ENCODE results near the gene RNF208. TPM values are rescaled to one million over a fixed set of nuclear protein-coding genes. Genes with fewer than 3 reads are reported as not detected.

The RNF208 gene
- total RNA-seq, 1 donor from 2014 or later: 4.3 TPM

DNA sequence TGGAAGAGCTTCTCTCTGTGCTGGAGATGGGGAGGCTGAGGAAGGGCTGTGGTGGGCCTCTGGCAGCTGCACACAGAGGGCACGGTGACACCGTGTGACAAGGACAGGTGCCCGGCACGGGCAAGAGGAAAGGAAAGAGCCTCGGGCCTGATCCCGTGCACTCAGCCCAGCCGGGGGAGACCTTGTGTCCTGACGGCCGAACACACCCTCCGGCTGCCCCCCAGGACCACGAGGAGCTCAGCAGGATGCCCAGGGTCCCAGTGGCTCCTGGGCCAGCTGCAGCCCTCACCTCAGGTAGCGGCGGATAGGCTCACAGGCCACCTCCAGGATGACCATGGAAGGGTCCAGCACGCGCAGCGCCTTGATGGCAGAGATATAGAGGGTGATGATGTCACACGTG lies 39.2 kb downstream of the RNF208 start:
- Histone ChIP-seq H3K79me2 (ENCODE audit: insufficient read depth, low read length) (peaks cover 29% of the 10 kb centered on the region), H2AFZ (ENCODE audit: low read depth, low read length) (no peak overlapping the region), H3K27me3 (ENCODE audit: insufficient read depth, low read length) (no peaks in the 10 kb centered on the region), H3K36me3 (ENCODE audit: insufficient read depth, low read length) (peaks cover 4% of the 10 kb centered on the region), H3K9me3 (ENCODE audit: insufficient read depth, low read depth, low read length) (no peaks in the 10 kb centered on the region), H3K4me3 (ENCODE audit: insufficient read depth, low read depth, low read length) (no peak overlapping the region), H3K4me1 (ENCODE audit: insufficient read depth, low read length) (peaks cover 8% of the 10 kb centered on the region), H3K9ac (ENCODE audit: low read length) (no peak overlapping the region), H4K20me1 (ENCODE audit: insufficient read depth, low read length) (peaks cover 31% of the 10 kb centered on the region), H3K4me2 (ENCODE audit: low read length) (no peak overlapping the region), H3K27ac (ENCODE audit: low read depth, low read length) (no peak overlapping the region)
- no peak overlapping the region for H3K4me3 Mint-ChIP-seq (ENCODE audit: unreplicated experiment)
- no peak overlapping the region for H3K27ac Mint-ChIP-seq (ENCODE audit: unreplicated experiment)
- DNase-seq (ENCODE audit: low read depth) (no peak), FAIRE-seq (no peak)
- TF ChIP-seq EZH2 (IDR thresholded peaks at IDR 0.05; ENCODE audit: insufficient read depth, low read length): no peak
- TF ChIP-seq, protein P1, sequence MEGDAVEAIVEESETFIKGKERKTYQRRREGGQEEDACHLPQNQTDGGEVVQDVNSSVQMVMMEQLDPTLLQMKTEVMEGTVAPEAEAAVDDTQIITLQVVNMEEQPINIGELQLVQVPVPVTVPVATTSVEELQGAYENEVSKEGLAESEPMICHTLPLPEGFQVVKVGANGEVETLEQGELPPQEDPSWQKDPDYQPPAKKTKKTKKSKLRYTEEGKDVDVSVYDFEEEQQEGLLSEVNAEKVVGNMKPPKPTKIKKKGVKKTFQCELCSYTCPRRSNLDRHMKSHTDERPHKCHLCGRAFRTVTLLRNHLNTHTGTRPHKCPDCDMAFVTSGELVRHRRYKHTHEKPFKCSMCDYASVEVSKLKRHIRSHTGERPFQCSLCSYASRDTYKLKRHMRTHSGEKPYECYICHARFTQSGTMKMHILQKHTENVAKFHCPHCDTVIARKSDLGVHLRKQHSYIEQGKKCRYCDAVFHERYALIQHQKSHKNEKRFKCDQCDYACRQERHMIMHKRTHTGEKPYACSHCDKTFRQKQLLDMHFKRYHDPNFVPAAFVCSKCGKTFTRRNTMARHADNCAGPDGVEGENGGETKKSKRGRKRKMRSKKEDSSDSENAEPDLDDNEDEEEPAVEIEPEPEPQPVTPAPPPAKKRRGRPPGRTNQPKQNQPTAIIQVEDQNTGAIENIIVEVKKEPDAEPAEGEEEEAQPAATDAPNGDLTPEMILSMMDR (IDR thresholded peaks at IDR 0.05; ENCODE audit: insufficient read depth, low read depth, low read length): no peak
- H3K9me3 Mint-ChIP-seq (ENCODE audit: unreplicated experiment): no peaks in the 10 kb centered on the region
- H3K36me3 Mint-ChIP-seq (ENCODE audit: low read depth, unreplicated experiment): peaks cover 14% of the 10 kb centered on the region
- peaks cover 11% of the 10 kb centered on the region for H3K4me1 Mint-ChIP-seq (ENCODE audit: low read depth, unreplicated experiment)
- no peaks in the 10 kb centered on the region for H3K27me3 Mint-ChIP-seq (ENCODE audit: low read depth, unreplicated experiment)

DNA sequence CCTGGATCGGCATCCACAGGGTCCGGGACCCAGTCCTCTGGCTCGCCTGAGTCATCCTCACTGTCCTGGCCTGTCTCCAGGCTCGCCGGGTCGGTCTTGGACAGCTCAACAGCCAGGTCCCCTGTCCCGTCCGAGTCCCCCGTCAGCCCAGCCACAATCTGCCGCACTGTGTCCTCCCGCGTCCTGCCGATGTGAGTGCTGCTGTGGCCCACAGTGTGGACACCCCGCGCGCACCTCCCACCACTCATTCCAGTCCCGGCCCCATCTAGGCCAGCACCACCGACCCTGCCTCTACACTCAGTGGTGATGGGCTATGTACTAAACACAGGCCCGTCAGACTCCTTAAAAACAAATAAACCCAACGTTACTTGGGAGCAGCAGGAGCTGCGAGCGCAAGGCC lies 40.4 kb downstream of the RNF208 start:
- Histone ChIP-seq H3K4me2 (ENCODE audit: low read length) (no peak overlapping the region), H3K79me2 (ENCODE audit: insufficient read depth, low read length) (peaks cover 18% of the 10 kb centered on the region), H3K9ac (ENCODE audit: low read length) (no peak overlapping the region), H3K27me3 (ENCODE audit: insufficient read depth, low read length) (no peaks in the 10 kb centered on the region), H3K9me3 (ENCODE audit: insufficient read depth, low read depth, low read length) (no peaks in the 10 kb centered on the region), H2AFZ (ENCODE audit: low read depth, low read length) (no peak overlapping the region), H3K4me3 (ENCODE audit: insufficient read depth, low read depth, low read length) (no peak overlapping the region), H3K4me1 (ENCODE audit: insufficient read depth, low read length) (no peaks in the 10 kb centered on the region), H3K36me3 (ENCODE audit: insufficient read depth, low read length) (peaks cover 5% of the 10 kb centered on the region), H4K20me1 (ENCODE audit: insufficient read depth, low read length) (peaks cover 27% of the 10 kb centered on the region), H3K27ac (ENCODE audit: low read depth, low read length) (no peak overlapping the region)
- peaks cover 5% of the 10 kb centered on the region for H3K4me1 Mint-ChIP-seq (ENCODE audit: low read depth, unreplicated experiment)
- no peaks in the 10 kb centered on the region for H3K9me3 Mint-ChIP-seq (ENCODE audit: unreplicated experiment)
- peaks cover 18% of the 10 kb centered on the region for H3K36me3 Mint-ChIP-seq (ENCODE audit: low read depth, unreplicated experiment)
- H3K4me3 Mint-ChIP-seq (ENCODE audit: unreplicated experiment): no peak overlapping the region
- FAIRE-seq: no peak
- TF ChIP-seq, protein P1 (IDR thresholded peaks at IDR 0.05; ENCODE audit: insufficient read depth, low read depth, low read length): no peak
- no peak for TF ChIP-seq EZH2 (IDR thresholded peaks at IDR 0.05; ENCODE audit: insufficient read depth, low read length)
- H3K27me3 Mint-ChIP-seq (ENCODE audit: low read depth, unreplicated experiment): no peaks in the 10 kb centered on the region
- H3K27ac Mint-ChIP-seq (ENCODE audit: unreplicated experiment): no peak overlapping the region
- no peak for DNase-seq (ENCODE audit: low read depth)

DNA sequence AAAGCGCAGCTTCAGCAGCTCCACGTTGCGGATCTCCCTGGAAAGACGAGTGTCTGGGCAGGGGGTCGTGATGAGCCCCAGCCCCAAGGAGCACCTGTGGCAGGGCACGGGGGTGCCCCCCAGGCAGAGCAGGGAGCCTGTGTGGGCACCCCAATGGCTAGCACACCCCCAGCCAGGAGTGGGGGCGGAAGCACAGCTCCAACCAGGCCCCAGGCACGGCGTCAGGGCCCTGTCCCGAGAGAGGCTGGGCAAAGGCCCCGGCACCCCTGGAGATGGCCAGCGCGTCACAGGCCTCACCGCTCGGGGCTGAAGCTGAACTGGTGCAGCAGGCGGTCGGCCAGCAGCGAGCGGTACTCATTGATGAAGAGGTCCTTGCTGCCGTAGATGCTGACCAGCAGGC lies 41.5 kb downstream of the RNF208 start:
- H2AFZ ChIP-seq (ENCODE audit: low read depth, low read length): no peak overlapping the region
- no peak for FAIRE-seq

More for the DNA sequence above, 41.5 kb downstream of the RNF208 start:
- Mint-ChIP-seq H3K27ac (ENCODE audit: unreplicated experiment) (no peak overlapping the region), H3K27me3 (ENCODE audit: low read depth, unreplicated experiment) (no peaks in the 10 kb centered on the region), H3K9me3 (ENCODE audit: unreplicated experiment) (no peaks in the 10 kb centered on the region), H3K4me3 (ENCODE audit: unreplicated experiment) (no peak overlapping the region), H3K4me1 (ENCODE audit: low read depth, unreplicated experiment) (no peaks in the 10 kb centered on the region), H3K36me3 (ENCODE audit: low read depth, unreplicated experiment) (peaks cover 15% of the 10 kb centered on the region)
- H3K4me1 ChIP-seq (ENCODE audit: insufficient read depth, low read length): no peaks in the 10 kb centered on the region
- peaks cover 27% of the 10 kb centered on the region for H4K20me1 ChIP-seq (ENCODE audit: insufficient read depth, low read length)
- peaks cover 5% of the 10 kb centered on the region for H3K36me3 ChIP-seq (ENCODE audit: insufficient read depth, low read length)
- H3K79me2 ChIP-seq (ENCODE audit: insufficient read depth, low read length): peaks cover 6% of the 10 kb centered on the region
- H3K9me3 ChIP-seq (ENCODE audit: insufficient read depth, low read depth, low read length): no peaks in the 10 kb centered on the region
- H3K4me2 ChIP-seq (ENCODE audit: low read length): no peak overlapping the region
- H3K4me3 ChIP-seq (ENCODE audit: insufficient read depth, low read depth, low read length): no peak overlapping the region
- DNase-seq (ENCODE audit: low read depth): no peak
- H3K27me3 ChIP-seq (ENCODE audit: insufficient read depth, low read length): no peaks in the 10 kb centered on the region
- no peak overlapping the region for H3K9ac ChIP-seq (ENCODE audit: low read length)
- H3K27ac ChIP-seq (ENCODE audit: low read depth, low read length): no peak overlapping the region
- no peak for TF ChIP-seq EZH2 (IDR thresholded peaks at IDR 0.05; ENCODE audit: insufficient read depth, low read length)
- TF ChIP-seq, protein P1 (IDR thresholded peaks at IDR 0.05; ENCODE audit: insufficient read depth, low read depth, low read length): no peak
